Fibroblast of peridontal ligament (primary cell): ENCODE results near the gene REG1B.

Experiments used
- DNase-seq: peaks from one replicate; pipeline ENCODE4 v3.0.0-alpha.2; 2010; ENCODE audit errors: extremely low read depth

Gene REG1B, protein sequence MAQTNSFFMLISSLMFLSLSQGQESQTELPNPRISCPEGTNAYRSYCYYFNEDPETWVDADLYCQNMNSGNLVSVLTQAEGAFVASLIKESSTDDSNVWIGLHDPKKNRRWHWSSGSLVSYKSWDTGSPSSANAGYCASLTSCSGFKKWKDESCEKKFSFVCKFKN

DNA sequence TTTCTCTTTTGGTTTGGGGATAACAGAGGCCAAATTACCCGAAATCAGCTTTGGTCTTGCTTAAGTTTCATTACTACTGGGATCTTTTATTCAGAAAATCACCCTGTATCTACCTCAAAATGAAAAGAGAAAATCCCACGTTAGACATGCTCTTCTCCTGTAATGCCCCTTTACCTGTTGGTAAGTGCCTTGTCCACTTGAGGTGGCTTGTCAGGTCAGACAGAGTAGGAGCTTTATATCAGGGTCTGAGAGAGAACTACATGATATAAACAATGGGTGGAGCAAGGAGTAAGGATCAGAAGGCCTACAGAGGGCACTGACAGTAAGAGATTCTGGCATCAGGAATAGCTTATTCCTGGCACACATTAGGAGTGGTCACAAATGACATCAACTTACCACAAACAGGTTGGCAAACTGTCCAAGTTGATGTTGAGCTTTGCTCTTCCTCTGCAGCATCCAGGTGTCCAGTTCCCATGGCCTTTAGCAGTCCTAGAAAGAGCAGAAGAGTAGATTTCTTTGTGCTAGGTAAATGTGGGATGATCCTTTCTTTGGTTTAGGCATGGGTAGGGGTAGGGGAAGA is at the start of gene REG1B:
Gene REG1B (minus strand): TSS at position 209 of the 580 bp plus-strand sequence. CDS start 381 bp downstream, outside the sequence.
- no peak for DNase-seq

DNA sequence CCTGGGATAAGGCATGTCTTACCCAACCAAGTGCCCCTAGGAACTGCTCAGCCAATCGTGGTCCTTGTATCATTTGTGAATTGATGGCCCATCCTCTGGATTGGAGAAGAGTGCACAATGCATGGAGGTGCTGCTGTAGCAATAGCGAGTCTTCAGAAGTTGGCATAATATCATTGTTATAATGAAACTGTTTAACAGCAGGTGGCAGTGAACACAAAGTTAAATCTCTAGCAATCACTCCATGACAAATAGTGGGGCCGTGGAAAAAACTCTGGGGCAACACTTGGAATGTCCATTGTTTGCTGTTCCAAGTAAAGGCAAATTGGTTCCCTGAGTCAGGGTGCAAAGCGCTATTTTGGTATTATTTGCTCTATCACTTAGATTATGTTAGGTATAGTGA is 43.9 kb upstream of the REG1B start:
- DNase-seq = no peak

DNA sequence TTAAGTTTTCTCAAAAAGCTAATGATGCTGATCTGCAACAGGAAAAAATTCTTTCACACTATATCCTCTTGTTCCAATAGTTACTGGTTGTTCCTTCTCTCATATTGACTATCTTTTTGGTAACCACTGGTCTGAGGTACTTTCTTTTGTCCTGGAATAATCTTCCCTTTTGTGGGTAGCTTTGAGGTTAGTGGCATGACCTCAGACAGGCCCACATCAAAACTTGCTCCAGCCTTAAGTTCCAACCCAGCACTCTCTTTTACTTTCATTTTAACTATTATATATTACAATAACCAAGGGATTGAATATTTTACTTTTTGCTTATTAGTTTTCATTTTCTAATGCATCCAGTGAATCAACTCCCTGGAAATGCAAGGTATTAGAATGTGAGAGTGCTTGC is 42.0 kb upstream of the REG1B start:
- DNase-seq = no peak

DNA sequence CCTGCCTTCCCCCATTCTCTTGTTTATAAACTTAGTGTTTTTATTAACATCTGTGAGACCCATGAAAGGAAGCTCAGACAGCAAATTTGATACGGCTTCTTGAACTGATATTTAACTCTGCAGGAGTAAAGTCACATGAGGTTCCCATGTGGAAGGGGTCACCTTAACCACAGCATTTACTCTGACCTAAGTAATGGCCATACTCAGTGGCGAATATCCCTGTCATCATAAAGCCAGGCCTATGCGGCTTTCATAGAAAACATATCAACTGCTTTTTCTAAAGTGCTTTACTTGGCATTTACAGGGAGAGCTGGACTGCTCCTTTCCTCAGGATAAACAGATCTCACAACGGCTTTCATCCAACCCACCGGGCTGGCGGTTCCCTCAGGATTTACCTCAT is 41.5 kb upstream of the REG1B start:
- no peak for DNase-seq

DNA sequence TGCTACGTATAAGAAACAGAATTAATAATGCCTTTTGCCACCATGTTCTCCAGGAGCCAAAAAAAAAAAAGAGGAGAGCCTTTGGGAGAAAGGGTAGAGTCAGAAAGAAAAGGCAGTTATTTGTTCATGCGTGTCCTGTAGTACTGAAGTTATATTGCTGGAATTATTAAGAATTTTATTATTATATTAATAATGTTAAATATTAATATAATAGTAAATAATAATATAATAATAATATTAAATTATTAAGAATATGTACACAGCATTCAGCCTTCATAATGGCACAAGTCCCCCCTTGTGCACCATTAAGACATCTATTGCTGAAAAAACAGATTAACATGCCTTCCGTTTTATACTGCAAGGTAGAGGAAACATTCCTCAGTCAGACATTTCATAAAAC is 40.6 kb upstream of the REG1B start:
- DNase-seq = no peak

DNA sequence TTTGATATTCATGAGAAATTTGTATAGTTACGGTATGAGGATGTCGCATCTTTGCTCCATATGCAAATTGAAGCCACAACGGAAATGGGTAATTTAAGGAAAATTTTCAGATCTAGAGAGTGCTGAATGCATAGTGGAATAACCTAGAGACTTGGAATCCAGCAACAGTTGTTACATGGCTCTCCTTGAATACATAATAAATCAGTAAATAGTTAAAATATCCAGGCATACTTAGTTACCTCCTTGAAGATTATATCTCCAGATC is 37.9 kb upstream of the REG1B start:
- DNase-seq = no peak

DNA sequence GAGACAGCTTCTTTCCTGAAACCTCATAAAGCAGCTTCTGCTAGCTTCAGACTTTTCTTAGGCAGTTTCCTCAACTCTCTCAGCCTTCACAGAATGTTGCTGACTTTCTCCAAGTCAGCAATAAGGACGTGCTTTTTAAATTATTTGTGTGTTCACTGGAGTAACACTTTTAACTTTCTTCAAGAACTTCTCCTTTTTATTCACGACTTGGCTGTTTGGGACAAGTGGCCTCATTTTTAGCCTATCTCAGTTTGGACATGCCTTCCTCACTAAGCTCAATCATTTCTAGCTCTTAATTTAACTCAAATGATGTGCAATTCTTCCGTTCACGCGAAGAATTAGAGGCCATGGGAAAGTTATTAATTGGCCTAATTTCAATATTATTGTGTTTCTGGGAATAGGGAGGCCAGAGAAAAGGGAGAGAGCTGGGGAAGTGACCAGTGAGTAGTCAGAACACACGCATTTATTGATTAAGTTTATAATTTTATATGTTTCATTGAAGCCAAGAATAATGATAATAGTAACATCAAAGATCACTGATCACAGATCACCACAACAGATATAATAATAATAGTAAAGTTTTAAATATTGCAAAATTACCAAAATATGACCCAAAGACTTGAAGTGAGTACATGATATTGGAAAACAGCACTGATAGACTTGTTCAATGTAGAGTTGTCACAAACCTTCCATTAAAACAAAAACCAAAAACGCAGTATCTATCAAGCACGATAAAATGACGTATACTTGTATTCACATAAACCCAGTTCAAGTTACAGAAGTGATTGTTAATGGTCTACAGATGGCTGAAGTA is 37.3 kb upstream of the REG1B start:
- DNase-seq = no peak

DNA sequence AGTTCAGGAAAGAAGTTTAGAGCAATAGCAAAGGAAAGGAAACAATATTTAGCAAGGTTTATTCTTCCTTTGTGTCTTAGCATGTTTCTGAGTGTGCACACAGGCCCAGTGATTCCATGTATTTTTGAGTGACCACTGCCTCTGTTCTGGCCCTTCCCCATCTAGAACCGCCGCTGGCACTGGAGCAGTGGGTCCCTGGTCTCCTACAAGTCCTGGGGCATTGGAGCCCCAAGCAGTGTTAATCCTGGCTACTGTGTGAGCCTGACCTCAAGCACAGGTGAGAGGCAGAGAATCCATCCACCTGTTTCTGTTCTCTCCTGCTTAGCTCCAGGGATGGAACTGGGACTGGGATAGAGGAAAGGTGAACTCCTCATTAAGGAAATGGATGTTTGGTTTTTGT is 34.9 kb upstream of the REG1B start:
- no peak for DNase-seq

DNA sequence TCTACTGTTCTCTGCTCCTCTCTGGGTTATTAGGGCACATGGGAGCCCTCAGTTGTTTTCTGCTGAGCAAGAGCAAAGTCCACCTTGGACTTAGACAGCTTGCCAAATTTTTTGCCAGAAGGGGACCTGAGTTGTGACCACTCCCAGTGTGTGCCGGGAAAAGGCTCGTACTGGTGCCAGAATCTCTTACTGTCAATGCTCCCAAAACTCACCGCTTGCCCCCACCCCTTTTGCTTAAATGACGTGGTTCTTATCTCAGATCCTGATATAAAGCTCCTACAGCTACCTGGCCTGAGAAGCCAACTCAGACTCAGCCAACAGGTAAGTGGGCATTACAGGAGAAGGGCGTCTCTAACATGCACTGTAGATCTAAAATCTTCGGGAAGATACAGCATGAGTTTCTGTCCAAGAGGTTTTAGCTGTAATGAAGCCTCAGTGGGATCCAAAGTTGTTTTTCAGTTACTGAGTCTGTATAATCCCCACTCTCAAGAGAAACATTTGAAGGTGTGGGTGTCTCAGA is 32.5 kb upstream of the REG1B start, which contains the start of gene REG1A:
Gene REG1A (plus strand): TSS at position 295 of the 520 bp plus-strand sequence. CDS start 374 bp downstream, outside the sequence.
- no peak for DNase-seq

DNA sequence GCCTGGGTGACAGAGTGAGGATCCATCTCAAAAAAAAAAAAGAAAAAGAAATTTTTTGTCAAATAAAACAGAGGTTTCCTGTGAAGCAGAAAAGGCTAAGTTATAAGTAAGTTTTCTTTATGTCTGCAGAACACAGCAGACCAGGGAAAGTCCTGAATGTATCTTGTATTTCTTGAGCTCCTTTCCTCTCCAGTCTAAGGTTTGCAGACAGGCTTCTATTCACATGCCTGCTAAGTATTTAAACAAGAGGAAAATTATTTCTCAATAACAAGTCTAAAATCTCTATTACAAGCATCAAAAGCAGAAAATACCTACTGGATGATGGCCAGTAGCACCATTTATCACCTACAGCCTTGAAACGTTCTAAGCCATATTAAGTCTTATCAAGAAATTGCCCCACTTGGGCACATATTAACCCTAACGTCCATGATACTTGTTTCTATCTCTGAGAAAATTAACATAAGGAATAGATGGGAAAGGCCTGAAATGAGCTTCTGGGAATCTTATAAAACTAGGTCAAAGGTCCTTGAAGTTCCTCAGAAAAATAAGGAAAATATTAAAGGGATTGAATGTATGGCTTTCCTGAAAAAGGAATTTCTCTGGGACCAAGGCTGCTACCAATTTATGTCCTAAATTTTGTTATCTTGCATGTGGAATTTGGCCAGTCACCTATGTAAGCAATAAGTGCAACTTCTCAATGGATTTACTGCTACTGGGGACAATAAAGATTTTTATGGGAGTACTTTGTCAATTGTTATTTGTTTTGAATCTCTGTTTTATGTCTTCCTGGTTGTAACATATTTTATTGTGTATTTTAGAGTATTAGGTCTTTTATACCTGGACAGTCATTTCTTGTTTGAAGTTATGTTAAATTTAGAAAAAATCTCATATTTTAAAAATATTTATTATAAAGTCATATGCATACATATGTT is 29.5 kb upstream of the REG1B start:
- no peak for DNase-seq

DNA sequence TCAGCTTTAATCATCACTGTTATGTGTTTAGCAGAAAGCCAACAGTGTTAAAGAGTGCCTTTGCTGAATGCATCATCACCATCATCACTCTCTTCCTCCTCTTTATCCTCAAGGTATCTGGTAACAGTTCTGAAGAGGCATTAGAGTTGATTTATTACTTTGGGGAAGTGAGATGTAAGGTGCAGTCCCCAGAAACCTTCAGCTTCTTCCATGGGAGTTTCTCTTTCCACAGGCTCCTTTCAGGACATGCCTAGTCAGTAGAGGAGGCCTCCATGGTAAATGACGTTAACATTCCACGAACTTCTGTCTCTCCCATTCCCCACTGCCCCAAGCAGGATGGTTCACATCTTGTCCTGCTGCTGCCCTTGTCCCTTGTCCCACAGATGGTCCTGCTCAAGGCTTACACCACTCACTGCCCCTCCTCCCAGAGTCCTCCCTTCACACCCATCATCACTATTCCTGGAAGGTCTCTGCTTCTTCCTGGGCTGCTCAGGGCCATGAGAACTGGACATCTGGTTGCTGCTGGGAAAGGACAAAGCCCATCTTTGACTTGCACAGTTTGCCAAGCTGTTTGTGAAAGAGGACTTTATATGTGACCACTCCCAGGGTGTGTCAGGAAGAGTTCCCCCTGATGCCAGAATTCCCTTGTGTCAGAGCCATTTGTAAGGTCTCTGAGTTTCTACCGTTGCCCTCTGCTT is 27.2 kb upstream of the REG1B start:
- DNase-seq = no peak

DNA sequence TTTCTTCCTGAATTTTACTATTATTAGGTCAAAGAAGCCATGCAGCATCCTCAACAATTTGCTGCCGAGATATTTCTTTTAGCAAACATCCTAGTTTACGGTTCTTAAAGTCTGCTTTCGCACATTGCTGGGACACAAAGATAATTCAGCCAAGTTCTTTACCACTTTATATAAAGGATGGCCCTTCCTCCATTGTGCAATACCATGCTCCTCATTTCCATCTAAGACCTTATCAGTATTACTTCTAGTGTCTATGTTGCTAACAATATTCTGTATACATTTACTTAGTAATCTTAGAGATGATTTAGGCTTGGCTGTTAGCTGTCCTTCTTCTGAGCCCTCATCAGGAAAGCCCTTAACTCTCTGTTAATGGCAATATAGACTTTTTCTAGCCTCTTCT is 24.5 kb upstream of the REG1B start:
- no peak for DNase-seq

DNA sequence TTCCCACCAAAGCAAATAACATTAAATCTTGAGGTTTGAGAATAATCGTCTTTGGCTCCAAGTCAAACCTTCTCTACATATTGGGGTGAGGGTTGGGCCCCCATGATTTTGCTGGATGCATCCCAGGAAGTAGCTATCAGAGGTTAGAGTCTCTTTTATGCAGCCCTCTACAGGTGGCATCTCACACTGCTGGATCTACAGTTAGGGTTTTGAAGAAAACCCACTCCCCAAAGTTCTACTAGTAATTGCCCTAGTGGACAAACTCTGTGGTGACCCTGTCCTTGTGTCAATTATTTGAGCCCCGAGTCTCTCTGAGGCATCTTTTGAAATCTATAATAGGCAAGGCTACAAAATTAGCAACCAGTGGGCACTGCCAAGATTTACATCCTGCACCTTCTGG is 17.5 kb upstream of the REG1B start:
- DNase-seq = no peak

DNA sequence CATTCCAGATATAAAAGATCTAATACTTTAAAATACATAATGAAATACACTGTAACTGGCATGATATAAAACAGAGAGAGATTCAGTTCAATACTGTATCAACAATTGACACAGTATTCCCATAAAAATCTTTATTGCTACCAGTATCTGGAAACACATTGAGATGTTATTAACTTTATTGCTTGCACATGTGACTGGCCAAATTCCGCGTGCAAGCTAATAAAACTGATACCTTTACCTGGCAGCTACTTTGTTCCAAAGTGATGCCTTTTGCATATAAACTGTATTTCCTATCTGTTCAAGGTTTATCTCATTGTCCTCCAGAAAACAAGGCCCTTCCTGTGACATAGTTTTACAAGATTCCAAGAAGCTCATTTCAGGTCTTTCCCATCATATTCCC is 15.4 kb upstream of the REG1B start:
- no peak for DNase-seq

DNA sequence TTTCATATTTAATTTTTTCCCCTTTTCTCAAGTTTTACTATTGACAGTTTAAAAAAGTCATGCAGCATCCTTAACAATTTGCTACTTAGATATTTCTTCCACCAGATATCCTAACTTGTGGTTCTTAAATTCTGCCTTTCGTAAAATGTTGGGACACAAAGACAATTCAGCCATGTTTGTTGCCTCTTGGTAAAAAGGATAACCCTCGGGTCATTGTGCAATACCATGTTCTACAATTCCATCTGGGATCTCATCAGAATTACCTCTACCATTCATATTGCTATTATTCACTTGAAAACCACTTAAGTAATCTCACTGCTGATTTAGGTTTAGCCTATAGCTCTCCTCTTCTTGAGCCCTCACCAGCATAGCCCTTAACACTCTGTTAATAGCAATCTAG is 13.2 kb upstream of the REG1B start:
- DNase-seq = no peak

DNA sequence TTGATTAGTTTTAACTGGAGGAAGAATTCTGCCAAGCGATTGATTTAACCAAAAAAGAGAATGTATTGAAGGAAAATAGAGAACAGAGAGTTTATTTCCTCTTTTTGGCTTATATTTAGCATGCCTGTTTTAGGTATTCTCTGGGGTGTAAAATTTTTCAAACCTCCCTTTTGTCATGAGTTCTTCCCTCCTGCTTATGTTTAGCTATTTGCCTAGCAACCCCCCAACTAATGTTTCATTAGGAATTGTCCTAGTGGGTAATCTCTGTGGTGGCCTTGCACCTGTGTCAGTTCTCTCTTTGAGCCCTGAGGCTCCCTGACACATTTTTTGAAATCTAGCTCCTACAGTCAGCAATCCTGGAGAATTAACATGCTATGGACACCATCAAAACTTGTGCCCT is 12.5 kb upstream of the REG1B start:
- no peak for DNase-seq

DNA sequence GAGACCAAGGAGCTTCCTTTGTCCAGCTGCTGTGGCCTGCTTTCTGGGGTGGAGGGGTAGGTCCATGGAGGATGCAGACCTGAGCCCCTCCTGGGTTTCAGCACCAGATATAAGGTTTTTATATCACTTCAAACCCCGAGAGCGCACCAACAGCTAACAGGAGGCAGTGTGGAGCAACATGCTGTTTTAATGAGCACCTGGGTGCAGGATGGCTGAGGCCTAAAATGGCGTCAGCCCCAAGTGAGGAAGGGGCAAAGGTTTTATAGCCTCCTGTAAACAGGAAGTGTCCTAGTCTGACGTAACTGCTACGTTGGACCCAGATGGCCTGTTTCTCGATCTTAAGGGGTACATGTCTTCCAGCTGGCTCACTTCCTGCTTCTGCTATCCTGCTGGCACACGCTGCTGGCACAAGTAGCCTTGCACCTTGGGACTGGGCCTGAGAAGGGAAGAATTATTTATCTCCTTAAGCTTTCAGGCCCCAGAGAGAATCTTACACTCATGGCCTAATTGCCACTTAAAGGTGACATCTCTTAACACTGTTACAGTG is 11.4 kb upstream of the REG1B start:
- DNase-seq = no peak

DNA sequence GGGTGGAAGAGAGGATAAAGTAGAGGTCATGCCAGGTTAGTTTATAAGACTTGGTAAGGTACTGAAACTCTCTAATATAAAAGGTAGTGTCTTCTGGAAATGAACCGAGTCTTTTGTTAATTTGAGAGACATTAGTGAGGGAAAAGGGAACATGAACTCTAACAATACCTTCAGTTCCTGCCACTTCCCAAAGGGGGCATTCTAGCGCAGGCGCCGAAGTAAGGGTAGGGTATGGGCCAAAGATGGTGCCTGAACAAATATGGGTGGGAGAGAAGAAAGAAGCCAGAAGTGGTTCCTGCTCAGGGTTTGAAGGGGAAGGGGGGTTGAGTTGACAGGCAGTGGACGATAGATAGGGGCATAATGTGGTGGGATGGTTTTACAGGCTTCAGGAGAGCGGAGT is 10.1 kb upstream of the REG1B start:
- DNase-seq = no peak

DNA sequence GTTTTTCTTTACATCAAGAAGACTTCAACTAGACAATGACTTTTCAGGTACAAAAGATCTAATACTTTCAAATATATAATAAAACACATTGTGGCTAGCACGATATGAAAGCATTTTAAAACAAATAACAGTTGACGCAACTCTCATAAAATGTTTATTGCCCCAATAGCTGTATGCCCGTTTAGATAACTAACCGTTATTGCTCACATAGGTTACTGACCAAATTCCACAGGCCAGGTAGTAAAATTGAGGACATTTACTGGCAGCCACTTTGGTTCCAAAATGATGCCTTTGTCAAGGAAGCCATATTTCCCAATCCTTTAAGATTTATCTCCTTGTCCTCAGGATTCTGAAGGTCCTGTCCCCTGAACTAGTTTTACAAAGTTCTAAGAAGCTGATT is 2.9 kb upstream of the REG1B start:
- DNase-seq = no peak

DNA sequence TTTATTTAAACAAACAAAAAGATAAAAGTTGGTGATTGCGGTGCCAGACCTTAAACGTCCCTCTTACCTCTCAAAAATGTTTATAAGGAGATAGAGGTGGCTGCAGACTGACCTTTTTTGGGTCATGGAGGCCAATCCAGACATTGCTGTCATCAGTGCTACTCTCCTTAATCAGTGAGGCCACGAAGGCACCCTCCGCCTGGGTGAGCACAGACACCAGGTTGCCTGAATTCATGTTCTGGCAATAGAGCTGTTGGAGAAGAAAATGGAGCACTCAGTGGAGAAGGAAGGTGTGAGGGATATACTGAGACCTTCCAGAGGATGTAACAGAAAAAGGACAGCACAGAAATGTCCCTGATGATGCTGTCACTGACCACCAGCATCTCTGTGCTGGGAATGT is 1.5 kb downstream of the REG1B start:
- DNase-seq = no peak

DNA sequence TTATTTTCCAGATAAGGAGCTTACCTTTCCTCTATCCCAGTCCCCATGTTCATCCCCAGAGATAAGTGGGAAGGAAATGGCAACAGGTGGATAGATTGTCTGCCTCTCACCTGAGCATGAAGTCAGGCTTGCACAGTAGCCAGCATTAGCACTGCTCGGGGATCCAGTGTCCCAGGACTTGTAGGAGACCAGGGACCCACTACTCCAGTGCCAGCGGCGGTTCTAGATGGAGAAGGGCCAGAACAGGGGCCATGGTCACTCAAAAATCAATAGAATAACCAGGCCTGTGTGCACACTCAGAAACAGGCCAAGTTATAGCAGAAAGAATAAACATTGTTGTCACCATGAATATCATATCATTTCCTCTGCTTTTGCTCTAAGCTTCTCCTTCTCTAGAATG is 2.4 kb downstream of the REG1B start:
- DNase-seq = no peak
